ENCODE data around the gene RTN4RL1.
"Not testable (repeated sequence)": the region's sequence is repeated elsewhere in the genome, so short reads cannot be mapped to it uniquely, and the experiment has no call there.

Gene RTN4RL1

DNA sequence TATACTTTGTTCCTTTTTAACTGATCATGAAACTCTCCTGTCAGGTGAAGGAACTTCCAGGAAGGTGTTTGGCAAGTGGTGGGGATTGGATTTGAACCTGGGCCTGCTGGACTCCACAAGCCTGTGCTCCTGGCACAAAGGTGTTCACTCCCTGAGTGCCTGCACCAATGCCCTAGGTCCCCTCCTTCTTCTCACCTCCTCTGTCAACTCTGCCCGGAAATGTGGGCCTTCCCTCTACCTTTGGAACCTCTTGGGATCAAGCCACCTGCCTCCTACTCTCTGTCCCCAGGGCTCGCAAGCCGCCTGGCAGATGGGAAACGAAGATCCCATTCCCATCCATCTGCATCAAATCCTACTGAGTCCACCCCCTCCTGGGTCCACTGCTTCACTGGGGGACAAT is 40.0 kb downstream of the RTN4RL1 start (continued):
- no peak for TF ChIP-seq CTCF (tag by site-specific recombination; IDR thresholded peaks at IDR 0.05)
- TF ChIP-seq ZBTB1 (tag by site-specific recombination; IDR thresholded peaks at IDR 0.05), result no peak

- H3K27ac ChIP-seq (ENCODE audit: extremely low read depth, low read depth, low read length); H3K4me3 ChIP-seq (ENCODE audit: low read depth, low read length); H3K36me3 ChIP-seq (ENCODE audit: control insufficient read depth in 2 of 2, insufficient read depth in 1 of 2, low read length in 2 of 2); H3K9me3 ChIP-seq (ENCODE audit: control insufficient read depth, insufficient read depth, low read depth, low read length); POLR2A ChIA-PET; H3K4me1 ChIP-seq (ENCODE audit: control insufficient read depth, insufficient read depth, low read length): not testable (repeated sequence)
- CTCF ChIA-PET, result interaction anchor here (0.6 to 0.8 kb wide), 2 partner anchors 11 to 39 kb away, joined by 3 to 5 read pairs; no protein-coding TSS in a partner anchor
- TF ChIP-seq GLIS1 (tag by site-specific recombination; IDR thresholded peaks at IDR 0.05), result peak; percentile 72
- peak; percentile 95 for TF ChIP-seq ZIC2 (tag by site-specific recombination; IDR thresholded peaks at IDR 0.05)
- peak; percentile 40 for TF ChIP-seq ZBTB8A (tag by site-specific recombination; IDR thresholded peaks at IDR 0.05)
- peak; percentile 33 for TF ChIP-seq FEZF1 (tag by site-specific recombination; IDR thresholded peaks at IDR 0.05)
- peak; percentile 73 for TF ChIP-seq OSR2 (tag by site-specific recombination; IDR thresholded peaks at IDR 0.05)
- TF ChIP-seq ZNF341 (tag by site-specific recombination; IDR thresholded peaks at IDR 0.05; ENCODE audit: low read depth), result peak; percentile 29; the same call in 1 of the 2 replicates
These were observed 42.3 kb downstream of the RTN4RL1 start for GRCh38 chr17:1982793-1983366.

GRCh38 chr17:1980665-1981250 is 44.4 kb downstream of the RTN4RL1 start:
- no peak overlapping the region for H3K27ac ChIP-seq (ENCODE audit: extremely low read depth, low read depth, low read length)
- H3K36me3 ChIP-seq (ENCODE audit: control insufficient read depth in 2 of 2, insufficient read depth in 1 of 2, low read length in 2 of 2), result no peaks in the 10 kb centered on the region
- ChIA-PET POLR2A (interaction anchor here (0.6 kb wide), 1 partner anchor 17 kb away, joined by 4 read pairs; no protein-coding TSS in a partner anchor), CTCF (interaction anchor here (2.0 kb wide), 1 partner anchor 72 kb away, joined by 4 read pairs; no protein-coding TSS in a partner anchor)
- TF ChIP-seq GLIS1 (tag by site-specific recombination; IDR thresholded peaks at IDR 0.05) (peak; percentile 77), ZNF221 (tag by site-specific recombination; IDR thresholded peaks at IDR 0.05; ENCODE audit: borderline replicate concordance) (no peak), ZNF18 (tag by site-specific recombination; IDR thresholded peaks at IDR 0.05) (peak; percentile 66; the same call in 1 of the 2 replicates), ZIC2 (tag by site-specific recombination; IDR thresholded peaks at IDR 0.05) (peak; percentile 90)
- H3K4me3 ChIP-seq (ENCODE audit: low read depth, low read length), result no peak overlapping the region
- H3K4me1 ChIP-seq (ENCODE audit: control insufficient read depth, insufficient read depth, low read length), result no peaks in the 10 kb centered on the region
- no peaks in the 10 kb centered on the region for H3K9me3 ChIP-seq (ENCODE audit: control insufficient read depth, insufficient read depth, low read depth, low read length)

DNA sequence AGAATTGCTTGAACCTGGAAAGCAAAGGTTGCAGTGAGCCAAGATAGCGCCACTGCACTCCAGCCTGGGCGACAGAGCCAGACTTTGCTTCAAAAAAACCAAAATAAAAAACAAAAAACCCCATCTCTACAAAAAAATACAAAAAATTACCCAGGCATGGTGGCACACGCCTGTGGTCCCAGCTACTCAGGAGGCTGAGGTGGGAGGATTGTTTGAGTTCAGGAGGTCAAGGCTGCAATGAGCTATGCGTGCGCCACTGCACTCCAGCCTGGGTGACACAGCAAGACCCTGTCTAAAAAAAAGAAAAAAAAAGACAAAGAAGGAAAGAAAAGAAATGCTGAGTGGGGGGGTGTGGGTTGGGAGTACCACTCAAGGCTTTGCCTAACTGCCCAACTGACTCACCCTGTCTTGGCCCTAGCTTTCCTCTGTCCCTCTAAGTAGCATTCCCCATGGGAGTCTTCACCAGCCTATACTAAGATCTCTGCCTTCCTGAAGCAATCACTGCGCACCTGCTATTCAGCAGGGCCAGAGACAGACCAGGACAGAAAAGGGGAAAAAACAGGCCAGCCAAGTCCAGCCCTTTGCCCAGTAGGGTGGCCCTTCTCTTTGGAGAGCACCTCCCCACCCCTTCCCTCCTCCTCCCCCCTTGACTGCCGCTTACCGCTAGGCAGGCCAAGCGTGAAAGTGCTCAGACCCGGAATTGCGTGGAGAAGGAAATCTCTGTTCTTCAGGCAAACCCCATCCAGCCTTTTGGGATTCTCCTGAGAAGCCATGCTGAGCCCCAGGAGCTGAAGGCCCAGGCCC is 45.8 kb downstream of the RTN4RL1 start:
- H3K27ac ChIP-seq (ENCODE audit: extremely low read depth, low read depth, low read length), result 0 out of 2 replicates have a peak overlapping the region, but pooled peaks have one; percentile 19
- TF ChIP-seq MZF1 (tag by site-specific recombination; IDR thresholded peaks at IDR 0.05; ENCODE audit: borderline replicate concordance) (no peak), ZNF140 (tag by site-specific recombination; IDR thresholded peaks at IDR 0.05) (no peak), ZNF302 (tag by site-specific recombination; IDR thresholded peaks at IDR 0.05; ENCODE audit: low read depth) (no peak), ZNF394 (tag by site-specific recombination; IDR thresholded peaks at IDR 0.05; ENCODE audit: borderline replicate concordance) (no peak), ZNF544 (tag by site-specific recombination; IDR thresholded peaks at IDR 0.05) (no peak), WT1 (tag by site-specific recombination; IDR thresholded peaks at IDR 0.05) (0 out of 2 replicates have a peak, but pooled peaks have one; percentile 42), ZNF518A (tag by site-specific recombination; conservative IDR thresholded peaks at IDR 0.05; ENCODE audit: low read depth) (no peak), ZSCAN16 (tag by site-specific recombination; IDR thresholded peaks at IDR 0.05) (no peak), IKZF3 (tag by site-specific recombination; IDR thresholded peaks at IDR 0.05) (no peak)

More for the DNA sequence above, 45.8 kb downstream of the RTN4RL1 start:
- H3K4me1 ChIP-seq (ENCODE audit: control insufficient read depth, insufficient read depth, low read length), result no peaks in the 10 kb centered on the region
- H3K4me3 ChIP-seq (ENCODE audit: low read depth, low read length), result no peak overlapping the region
- no peaks in the 10 kb centered on the region for H3K36me3 ChIP-seq (ENCODE audit: control insufficient read depth in 2 of 2, insufficient read depth in 1 of 2, low read length in 2 of 2)
- POLR2A ChIA-PET, result interaction anchor here (0.6 kb wide), 2 partner anchors 17 to 532 kb away, joined by 3 to 4 read pairs; partner anchors contain the start of gene METTL16
- CTCF ChIA-PET, result interaction anchor here (0.6 to 2.0 kb wide), 2 partner anchors 69 to 71 kb away, joined by 3 to 4 read pairs; no protein-coding TSS in a partner anchor
- H3K9me3 ChIP-seq (ENCODE audit: control insufficient read depth, insufficient read depth, low read depth, low read length), result no peaks in the 10 kb centered on the region

Measured in HEK293 (cell line).